IPS-NIHi11 (cell line): Measurements from ENCODE around the gene TMEM18.

Source experiments
- DNase-seq: peaks from one replicate; pipeline ENCODE4 v3.0.0; 2012; ENCODE audit warnings: mixed read lengths, low spot score

The TMEM18 gene

GRCh38 chr2:634041-634440, 43.2 kb downstream of the TMEM18 start:
- no peak for DNase-seq

GRCh38 chr2:633371-633770, 43.8 kb downstream of the TMEM18 start:
- no peak for DNase-seq

DNA sequence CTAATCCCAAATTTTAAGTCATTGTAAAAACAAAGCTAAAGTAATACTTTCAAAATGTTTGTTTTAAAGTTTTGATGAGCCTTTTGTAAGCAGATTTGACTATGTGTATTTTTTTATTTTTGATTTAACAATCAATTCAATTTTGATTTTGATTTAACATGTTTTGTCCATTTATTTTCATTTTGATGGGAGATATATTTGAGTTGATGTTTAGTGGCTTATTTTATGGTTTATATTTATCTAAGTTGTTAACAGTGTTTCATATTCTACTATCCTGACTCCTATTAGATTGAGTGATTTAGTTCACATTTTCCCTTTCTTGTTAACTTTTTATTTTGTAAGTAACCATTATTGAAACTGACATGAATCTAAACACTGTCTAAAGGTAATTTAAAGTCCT, 44.7 kb downstream of the TMEM18 start:
- no peak for DNase-seq

DNA sequence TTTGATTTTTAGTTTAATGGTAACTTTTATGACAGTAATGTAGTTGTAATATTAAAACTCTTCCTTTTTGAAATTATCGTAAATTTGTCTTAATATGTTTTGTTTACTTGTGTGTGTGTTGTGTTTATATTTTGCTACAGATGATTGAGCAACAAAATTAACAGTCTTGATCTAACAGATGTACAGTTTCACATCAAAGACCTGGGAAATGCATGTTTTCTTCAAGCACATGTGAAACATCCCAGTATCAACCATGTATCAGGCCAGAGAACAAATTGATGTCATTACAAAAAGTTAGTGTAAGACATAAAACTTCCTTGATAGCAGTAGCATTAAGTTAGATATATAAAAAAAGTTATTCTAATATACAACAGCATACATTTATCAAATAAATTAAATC, 45.5 kb downstream of the TMEM18 start:
- DNase-seq = no peak

- no peak for DNase-seq
These were observed 46.5 kb downstream of the TMEM18 start for GRCh38 chr2:630451-631320.

- no peak for DNase-seq
These were observed 47.2 kb downstream of the TMEM18 start for GRCh38 chr2:629961-630360.

- no peak for DNase-seq
These were observed 48.6 kb downstream of the TMEM18 start for GRCh38 chr2:628651-629050.

GRCh38 chr2:627926-628560, 49.2 kb downstream of the TMEM18 start:
- DNase-seq = no peak

DNA sequence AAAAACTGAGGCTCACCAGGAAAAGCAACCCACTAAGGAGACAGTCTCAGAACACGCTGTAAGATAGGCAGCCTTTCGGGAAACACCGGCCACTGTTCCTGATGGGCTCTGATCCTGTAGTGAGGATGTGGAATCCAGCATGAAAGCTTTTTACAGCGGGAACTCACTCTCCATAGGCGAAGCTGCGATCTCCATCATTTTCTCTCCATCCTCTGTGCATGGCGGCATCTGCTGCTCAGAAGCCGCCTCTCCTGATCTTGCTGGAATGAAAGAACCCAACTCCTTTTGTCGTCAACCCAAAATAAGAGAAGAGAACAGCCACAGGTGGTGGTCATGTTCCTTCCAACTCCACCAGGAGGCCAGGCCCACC, 49.9 kb downstream of the TMEM18 start:
- DNase-seq = no peak

GRCh38 chr2:626491-627339, 50.5 kb downstream of the TMEM18 start:
- no peak for DNase-seq

DNA sequence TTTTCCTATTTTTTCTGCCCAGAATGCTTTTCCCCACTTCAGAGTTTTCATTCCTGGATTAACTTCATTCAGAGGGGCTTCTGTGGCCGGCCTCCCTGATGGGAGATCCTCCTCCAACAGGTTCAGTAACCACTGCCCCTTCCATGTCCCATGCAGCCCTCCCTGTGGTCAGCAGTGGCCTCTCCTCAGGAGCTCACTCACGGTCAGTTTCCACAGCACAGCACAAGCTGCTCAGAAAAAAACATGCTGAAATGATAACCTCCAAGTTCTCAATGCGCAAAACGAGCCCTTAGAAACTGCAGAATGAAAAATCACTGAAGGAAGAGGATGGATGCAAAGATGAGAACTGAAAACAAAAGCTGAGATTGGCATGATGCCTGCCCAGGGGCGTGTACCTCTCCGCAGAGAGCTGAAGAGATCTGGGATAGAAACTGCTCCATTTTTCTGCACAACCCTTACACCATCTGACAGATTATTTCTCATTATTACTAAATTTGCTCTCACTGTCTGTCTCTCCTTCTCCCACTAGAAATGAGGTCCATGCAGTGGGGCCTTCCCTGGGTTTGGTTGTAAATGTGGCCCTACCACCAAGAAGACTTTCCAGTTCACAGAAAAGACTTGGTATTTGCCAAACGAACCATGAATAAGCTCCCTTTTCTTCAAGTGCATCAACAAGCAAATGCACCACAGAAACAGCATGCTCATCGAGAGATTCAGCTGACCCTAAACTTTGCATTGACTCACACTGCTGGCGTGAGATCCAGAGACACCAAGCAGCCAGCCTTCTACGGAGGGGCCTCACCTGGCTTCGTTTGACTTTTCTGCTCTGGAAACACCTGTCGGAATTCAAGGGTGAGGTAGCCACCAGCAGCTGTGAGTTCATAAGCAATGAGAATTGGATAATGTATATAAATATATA, 51.5 kb downstream of the TMEM18 start:
- no peak for DNase-seq

DNA sequence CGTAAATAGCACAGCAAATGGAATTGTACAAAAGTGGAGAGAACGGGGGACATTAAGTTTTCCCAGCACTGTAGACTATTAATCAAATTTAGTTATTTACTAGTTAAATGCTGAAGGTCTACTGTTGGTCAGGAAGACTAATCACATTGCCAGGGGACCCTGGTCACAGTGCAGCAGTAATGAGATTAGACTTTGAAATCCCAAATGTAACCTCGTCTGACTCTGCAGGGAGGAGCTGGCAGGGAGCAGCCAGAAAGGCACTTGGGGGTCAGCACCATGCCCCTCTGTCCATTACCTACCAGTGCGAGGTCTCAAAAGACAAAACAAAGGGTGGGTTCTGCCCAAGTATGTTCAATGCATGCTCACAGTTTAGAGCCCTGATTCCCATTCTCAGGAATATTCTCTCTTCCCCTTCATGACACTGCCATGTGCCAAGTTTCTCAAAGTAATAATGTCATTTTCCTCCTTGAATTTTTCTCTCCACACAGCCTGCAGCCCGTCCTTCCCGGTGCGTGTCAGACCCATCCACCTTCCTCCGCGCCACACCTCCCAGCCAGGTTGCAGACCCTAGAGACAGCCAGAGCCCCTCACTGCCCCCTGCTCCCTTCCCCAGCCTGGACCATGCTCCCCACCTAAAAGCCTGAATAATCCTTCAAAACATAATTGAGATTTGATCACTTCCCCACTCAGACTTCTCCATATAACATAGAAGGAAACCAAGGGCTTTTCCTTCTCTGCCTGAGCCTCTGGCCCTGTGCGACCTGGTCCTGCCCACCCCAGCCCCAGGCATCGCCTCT, 52.5 kb downstream of the TMEM18 start:
- no peak for DNase-seq

GRCh38 chr2:624096-624495, 53.1 kb downstream of the TMEM18 start:
- DNase-seq = no peak

- DNase-seq = no peak
These were observed 53.9 kb downstream of the TMEM18 start for GRCh38 chr2:623130-623922.

DNA sequence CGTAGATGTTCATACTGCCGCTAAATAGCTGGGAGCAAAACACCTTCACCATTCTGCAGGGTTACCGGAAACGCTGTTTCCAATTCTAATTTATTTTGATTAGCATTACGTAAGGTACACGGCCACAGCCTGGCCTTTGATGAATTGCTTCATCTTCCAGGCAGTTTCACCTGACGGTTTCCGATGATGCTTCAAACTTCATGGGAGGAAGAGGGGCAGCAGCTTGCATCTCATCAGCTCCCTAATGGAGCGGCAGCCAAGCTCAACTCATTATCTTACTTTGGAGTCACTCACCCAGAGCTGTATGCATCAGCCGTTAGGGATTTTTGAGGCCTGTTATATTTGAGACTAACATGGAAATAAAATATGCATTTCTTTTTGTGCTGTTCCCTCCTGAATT, 54.8 kb downstream of the TMEM18 start:
- no peak for DNase-seq

DNA sequence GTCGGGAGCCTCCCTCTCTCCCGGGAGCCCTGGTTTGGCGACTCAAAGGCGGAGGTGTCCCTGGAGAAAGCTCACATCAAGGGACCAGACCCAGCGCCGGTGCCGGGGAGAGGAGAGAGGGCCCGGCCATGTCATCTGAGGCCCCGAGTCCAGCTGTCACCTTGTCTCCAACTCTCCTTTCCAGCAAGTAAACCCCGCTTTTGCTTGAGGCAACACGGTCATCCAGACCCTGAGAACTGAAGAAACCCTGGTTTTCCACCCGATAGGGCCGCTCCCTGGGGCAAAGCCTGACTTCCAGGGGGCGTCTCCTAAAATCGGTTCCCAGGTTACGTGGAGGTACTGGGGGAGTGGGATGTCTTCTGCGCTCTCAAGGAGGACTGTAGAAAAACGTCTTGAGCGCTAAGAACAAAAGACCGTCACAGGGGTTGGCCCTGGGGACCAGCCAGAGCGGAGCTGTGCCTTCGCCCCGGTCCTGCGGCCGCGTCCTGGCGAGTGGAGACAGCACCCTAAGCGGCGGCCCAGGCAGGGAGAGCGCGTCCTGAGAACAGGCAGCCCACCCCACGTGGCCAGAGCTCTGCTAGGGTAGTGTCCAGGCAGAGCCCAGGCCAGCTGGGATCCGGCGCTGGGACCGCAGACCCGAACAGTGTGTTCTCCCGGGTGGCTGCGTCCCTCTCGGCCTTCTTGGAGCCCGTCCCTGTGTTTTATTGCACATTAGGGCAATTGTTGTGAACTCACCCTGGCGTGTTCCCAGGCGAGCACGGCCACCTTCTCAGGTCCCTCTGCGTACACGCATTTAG, 55.7 kb downstream of the TMEM18 start:
- no peak for DNase-seq

- DNase-seq = no peak
These were observed 56.5 kb downstream of the TMEM18 start for GRCh38 chr2:620471-621302.

DNA sequence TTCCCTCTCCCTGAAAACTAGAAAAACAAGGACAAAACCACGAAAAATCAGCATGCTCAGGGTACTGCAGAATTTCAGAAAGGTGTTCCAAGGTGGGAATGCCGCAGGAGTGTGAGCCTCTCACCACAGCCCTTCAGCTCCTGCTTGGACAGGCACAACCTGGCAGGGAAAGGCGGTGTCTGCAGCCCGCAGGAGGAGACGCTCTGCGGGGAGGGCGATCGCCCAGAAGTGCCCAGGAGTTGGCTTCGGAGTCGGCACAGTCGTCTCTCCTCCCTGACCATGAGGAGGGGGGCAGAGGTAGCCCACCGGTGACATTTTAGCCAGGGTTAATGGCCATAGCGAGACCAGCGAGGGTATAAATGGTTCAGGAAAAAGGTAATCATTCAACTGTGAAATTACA, 57.2 kb downstream of the TMEM18 start:
- no peak for DNase-seq
